Measurements from ENCODE around the gene SPG7.

DNA sequence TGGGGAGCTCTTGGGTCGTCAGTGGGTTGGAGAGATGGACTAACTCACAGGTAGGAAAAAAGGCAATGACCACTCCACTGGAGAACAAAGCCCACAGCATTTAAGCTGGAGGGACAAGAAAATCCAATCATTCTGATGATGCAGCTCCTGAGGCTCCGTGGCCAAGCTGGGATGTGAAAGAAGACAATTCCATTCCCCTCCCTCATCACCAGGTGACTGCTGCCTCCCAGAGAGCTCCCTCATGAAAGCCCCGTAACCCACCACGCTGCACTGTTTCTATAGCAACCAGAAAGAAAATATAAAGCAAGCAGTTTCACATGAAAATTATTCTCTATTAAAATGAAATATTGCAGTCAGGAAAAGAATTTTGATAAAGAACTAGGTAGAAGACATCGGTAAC lies 33.1 kb upstream of the SPG7 start:
- TF ChIP-seq, protein P1, sequence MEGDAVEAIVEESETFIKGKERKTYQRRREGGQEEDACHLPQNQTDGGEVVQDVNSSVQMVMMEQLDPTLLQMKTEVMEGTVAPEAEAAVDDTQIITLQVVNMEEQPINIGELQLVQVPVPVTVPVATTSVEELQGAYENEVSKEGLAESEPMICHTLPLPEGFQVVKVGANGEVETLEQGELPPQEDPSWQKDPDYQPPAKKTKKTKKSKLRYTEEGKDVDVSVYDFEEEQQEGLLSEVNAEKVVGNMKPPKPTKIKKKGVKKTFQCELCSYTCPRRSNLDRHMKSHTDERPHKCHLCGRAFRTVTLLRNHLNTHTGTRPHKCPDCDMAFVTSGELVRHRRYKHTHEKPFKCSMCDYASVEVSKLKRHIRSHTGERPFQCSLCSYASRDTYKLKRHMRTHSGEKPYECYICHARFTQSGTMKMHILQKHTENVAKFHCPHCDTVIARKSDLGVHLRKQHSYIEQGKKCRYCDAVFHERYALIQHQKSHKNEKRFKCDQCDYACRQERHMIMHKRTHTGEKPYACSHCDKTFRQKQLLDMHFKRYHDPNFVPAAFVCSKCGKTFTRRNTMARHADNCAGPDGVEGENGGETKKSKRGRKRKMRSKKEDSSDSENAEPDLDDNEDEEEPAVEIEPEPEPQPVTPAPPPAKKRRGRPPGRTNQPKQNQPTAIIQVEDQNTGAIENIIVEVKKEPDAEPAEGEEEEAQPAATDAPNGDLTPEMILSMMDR (IDR thresholded peaks at IDR 0.05), result no peak
- TF ChIP-seq POLR2A (IDR thresholded peaks at IDR 0.05), result no peak

Data from esophagus squamous epithelium (tissue), 4 donors.